Memory B cell (primary cell): ENCODE results near the gene SIRPB1.

ENCODE experiments used
- ATAC-seq: fragments of 150-1000 bp; cut with Tn5 transposase; 2 replicates; pipeline ENCODE4 v1.10.0; 2021; ENCODE audit warnings: low read depth, mild to moderate bottlenecking, moderate library complexity
- DNase-seq, 2 donors: peaks; one replicate each; pipeline ENCODE4 v3.0.0; 2022; ENCODE audit warnings: low spot score in 2 of 2
- H3K27ac Mint-ChIP-seq: one replicate; pipeline ENCODE4 v1.8.0; 2022; ENCODE audit warnings: mild to moderate bottlenecking, moderate library complexity, mixed read lengths
- H3K27me3 Mint-ChIP-seq: one replicate; pipeline ENCODE4 v1.8.0; 2022; ENCODE audit warnings: mixed read lengths
- H3K36me3 Mint-ChIP-seq: one replicate; pipeline ENCODE4 v1.8.0; 2022; ENCODE audit warnings: mild to moderate bottlenecking, mixed read lengths
- H3K4me1 Mint-ChIP-seq: one replicate; pipeline ENCODE4 v1.8.0; 2022; ENCODE audit warnings: mixed read lengths
- H3K4me3 Mint-ChIP-seq: one replicate; pipeline ENCODE4 v1.8.0; 2022; ENCODE audit warnings: mild to moderate bottlenecking, moderate library complexity, mixed read lengths
- H3K9me3 Mint-ChIP-seq: one replicate; pipeline ENCODE4 v1.8.0; 2022; ENCODE audit warnings: mixed read lengths

The SIRPB1 gene

DNA sequence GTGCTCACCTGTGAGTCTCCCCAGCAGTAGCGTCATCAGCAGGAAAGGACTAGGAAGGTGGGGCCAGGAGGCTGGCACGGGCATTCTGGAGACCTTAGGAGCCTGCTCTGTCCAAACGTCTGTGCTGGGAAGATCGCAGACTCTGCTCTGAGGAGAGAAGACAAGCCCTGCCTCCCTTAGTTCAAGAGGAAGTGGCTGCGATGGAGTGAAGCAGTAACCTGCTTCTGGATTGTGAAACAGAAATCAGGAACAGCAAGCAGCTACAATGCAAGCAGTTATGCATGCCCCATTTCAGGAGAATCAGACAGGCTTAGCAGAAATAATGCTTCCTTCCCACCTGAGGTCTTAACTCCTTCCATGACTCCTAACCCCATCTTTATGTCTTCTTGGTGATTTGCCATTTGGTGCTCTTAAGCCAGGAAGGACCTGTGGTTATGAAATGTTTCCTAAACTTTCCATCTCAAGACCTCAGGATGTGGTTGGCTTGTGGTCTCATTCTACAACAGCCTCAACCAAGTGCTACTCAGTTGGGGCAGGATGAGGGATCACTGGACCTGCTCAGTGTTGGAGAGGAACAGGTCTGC lies at the start of gene SIRPB1:
SIRPB1 (minus strand) TSS at position 149 of the 584 bp plus-strand sequence; CDS start at position 84, 65 bp downstream.
- Mint-ChIP-seq H3K4me1 (peaks cover 62% of the 10 kb centered on the region), H3K9me3 (peaks cover 2% of the 10 kb centered on the region), H3K27me3 (no peaks in the 10 kb centered on the region), H3K27ac (peak within 1 kb of the TSS; percentile 76), H3K36me3 (peaks cover 1% of the 10 kb centered on the region), H3K4me3 (peak within 1 kb of the TSS; percentile 53)
- no peak for DNase-seq
- ATAC-seq, result peak; percentile 56

- peaks cover 14% of the 10 kb centered on the region for H3K4me1 Mint-ChIP-seq
- DNase-seq, result no peak
Measured at GRCh38 chr20:1669304-1669703, 49.5 kb upstream of the SIRPB1 start.

GRCh38 chr20:1667502-1668085 lies 47.8 kb upstream of the SIRPB1 start:
- DNase-seq (no peak), ATAC-seq (no peak)
- Mint-ChIP-seq H3K27me3 (peaks cover 2% of the 10 kb centered on the region), H3K27ac (peak overlapping the region; percentile 28), H3K4me3 (no peak overlapping the region), H3K36me3 (no peaks in the 10 kb centered on the region), H3K9me3 (no peaks in the 10 kb centered on the region), H3K4me1 (peaks cover 25% of the 10 kb centered on the region)

More at GRCh38 chr20:1669304-1669703, 49.5 kb upstream of the SIRPB1 start:
- H3K9me3 Mint-ChIP-seq, result no peaks in the 10 kb centered on the region
- ATAC-seq, result no peak
- H3K36me3 Mint-ChIP-seq, result no peaks in the 10 kb centered on the region
- H3K4me3 Mint-ChIP-seq, result no peak overlapping the region
- H3K27me3 Mint-ChIP-seq, result peaks cover 2% of the 10 kb centered on the region
- no peak overlapping the region for H3K27ac Mint-ChIP-seq

GRCh38 chr20:1666802-1667201 lies 47.0 kb upstream of the SIRPB1 start:
- Mint-ChIP-seq H3K36me3 (no peaks in the 10 kb centered on the region), H3K4me3 (no peak overlapping the region), H3K9me3 (no peaks in the 10 kb centered on the region), H3K27me3 (peaks cover 2% of the 10 kb centered on the region), H3K4me1 (peaks cover 26% of the 10 kb centered on the region), H3K27ac (peak overlapping the region; percentile 28)
- no peak for DNase-seq
- ATAC-seq, result no peak

DNA sequence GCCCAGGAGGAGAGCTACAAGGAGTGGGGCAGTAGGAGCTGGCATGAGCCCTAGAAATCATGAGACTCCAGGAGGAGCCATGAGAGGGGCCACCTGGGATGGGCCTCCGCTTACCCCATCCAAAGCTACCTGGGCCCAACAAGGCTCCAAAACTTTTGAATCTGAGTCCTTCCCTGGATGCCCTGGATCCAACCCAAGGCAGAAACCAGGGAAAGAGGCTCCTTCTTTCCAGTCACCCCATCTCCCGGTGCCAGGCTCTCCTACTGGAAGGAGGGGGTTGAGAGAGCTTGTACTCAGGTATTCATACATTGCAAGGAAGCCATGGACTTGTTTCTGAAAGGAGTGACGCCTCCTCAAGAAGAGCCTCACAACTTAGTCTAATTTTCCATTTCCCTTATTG lies 45.5 kb upstream of the SIRPB1 start:
- H3K36me3 Mint-ChIP-seq, result no peaks in the 10 kb centered on the region
- DNase-seq (no peak), ATAC-seq (no peak)
- peaks cover 34% of the 10 kb centered on the region for H3K4me1 Mint-ChIP-seq
- H3K4me3 Mint-ChIP-seq, result peak overlapping the region; percentile 41
- no peak overlapping the region for H3K27ac Mint-ChIP-seq
- H3K9me3 Mint-ChIP-seq, result no peaks in the 10 kb centered on the region
- no peaks in the 10 kb centered on the region for H3K27me3 Mint-ChIP-seq

- Mint-ChIP-seq H3K36me3 (no peaks in the 10 kb centered on the region), H3K4me1 (peaks cover 36% of the 10 kb centered on the region), H3K27ac (no peak overlapping the region), H3K9me3 (no peaks in the 10 kb centered on the region), H3K4me3 (peak overlapping the region; percentile 41), H3K27me3 (no peaks in the 10 kb centered on the region)
- ATAC-seq, result peak; percentile 50
- no peak for DNase-seq
Measured at GRCh38 chr20:1664911-1665310, 45.1 kb upstream of the SIRPB1 start.

GRCh38 chr20:1663917-1664316 lies 44.1 kb upstream of the SIRPB1 start:
- peaks cover 40% of the 10 kb centered on the region for H3K4me1 Mint-ChIP-seq
- no peaks in the 10 kb centered on the region for H3K9me3 Mint-ChIP-seq
- no peak for ATAC-seq
- H3K36me3 Mint-ChIP-seq, result no peaks in the 10 kb centered on the region
- no peak overlapping the region for H3K27ac Mint-ChIP-seq
- no peaks in the 10 kb centered on the region for H3K27me3 Mint-ChIP-seq
- H3K4me3 Mint-ChIP-seq, result no peak overlapping the region
- DNase-seq, result no peak

DNA sequence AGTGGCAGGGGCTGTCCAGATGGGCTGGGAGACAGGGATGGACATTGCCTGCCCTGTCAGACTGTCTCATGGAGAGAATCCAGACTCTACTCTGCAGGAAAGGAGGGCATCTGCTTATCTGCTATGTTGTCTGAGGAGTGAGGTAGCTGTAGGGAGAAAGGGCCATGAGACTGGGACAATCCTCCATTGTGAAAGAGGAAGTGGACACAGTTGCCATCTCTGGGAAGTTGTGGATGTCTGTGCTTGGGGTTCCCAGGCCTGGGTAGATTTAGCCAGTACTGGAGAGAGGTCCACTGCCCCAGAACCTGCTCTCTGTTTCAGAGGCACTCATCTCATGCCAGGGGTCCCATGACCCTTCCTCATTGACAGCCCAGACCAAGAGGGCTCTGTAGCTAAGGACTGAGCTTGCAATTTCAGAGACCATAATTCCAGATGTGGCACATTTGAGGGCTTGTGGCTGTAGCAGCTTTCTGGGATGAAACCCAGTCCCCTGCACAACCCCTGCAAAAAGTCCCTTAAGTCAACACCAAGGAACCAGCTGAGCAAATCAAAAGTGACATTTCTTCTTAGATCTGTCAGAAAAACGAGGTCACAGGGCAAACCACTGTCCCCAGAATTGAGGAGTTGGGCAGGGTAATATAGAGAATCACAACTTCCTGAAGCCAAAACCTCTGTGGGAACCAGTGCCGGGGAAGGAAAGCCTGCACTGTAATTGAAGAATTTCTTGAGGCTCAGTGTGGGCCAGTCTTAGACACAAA lies 41.9 kb upstream of the SIRPB1 start:
- H3K4me3 Mint-ChIP-seq, result no peak overlapping the region
- DNase-seq, result no peak
- ATAC-seq, result no peak
- H3K4me1 Mint-ChIP-seq, result peaks cover 42% of the 10 kb centered on the region
- peaks cover 2% of the 10 kb centered on the region for H3K27me3 Mint-ChIP-seq
- H3K27ac Mint-ChIP-seq, result no peak overlapping the region
- no peaks in the 10 kb centered on the region for H3K9me3 Mint-ChIP-seq
- no peaks in the 10 kb centered on the region for H3K36me3 Mint-ChIP-seq

DNA sequence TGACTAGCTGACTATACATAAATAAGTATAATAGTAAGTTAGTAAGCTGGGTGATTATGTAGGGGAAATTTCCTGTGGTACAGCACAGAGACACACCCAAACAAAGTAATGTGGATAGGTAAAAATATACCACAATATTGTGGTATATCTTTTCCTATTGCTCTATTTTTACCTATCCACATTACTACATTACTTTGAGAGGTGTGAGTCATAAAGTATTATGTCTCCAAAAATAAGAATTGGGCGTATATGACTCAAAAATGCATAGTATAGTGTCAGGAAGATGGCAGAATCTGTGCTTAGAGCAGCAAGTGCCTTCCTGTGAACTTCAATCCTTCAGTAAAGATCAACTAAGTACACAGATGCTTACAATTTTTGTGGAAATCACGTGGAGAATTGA lies 40.4 kb upstream of the SIRPB1 start:
- H3K27me3 Mint-ChIP-seq, result peaks cover 2% of the 10 kb centered on the region
- ATAC-seq, result no peak
- H3K36me3 Mint-ChIP-seq, result no peaks in the 10 kb centered on the region
- no peak overlapping the region for H3K27ac Mint-ChIP-seq
- DNase-seq, result no peak
- no peaks in the 10 kb centered on the region for H3K9me3 Mint-ChIP-seq
- H3K4me1 Mint-ChIP-seq, result peaks cover 40% of the 10 kb centered on the region
- H3K4me3 Mint-ChIP-seq, result no peak overlapping the region

- H3K36me3 Mint-ChIP-seq, result no peaks in the 10 kb centered on the region
- DNase-seq (no peak), ATAC-seq (no peak)
- no peak within 1 kb of the TSS for H3K4me3 Mint-ChIP-seq
- H3K27me3 Mint-ChIP-seq, result peaks cover 2% of the 10 kb centered on the region
- H3K4me1 Mint-ChIP-seq, result peaks cover 29% of the 10 kb centered on the region
- H3K9me3 Mint-ChIP-seq, result no peaks in the 10 kb centered on the region
- no peak within 1 kb of the TSS for H3K27ac Mint-ChIP-seq
Measured at GRCh38 chr20:1657556-1658334, 37.9 kb upstream of the SIRPB1 start, which contains the start of gene SIRPG. SIRPG (minus strand) TSS chr20:1657779; CDS start chr20:1657714, 65 bp downstream.

- ATAC-seq (no peak), DNase-seq (no peak)
- Mint-ChIP-seq H3K4me3 (no peak overlapping the region), H3K4me1 (peaks cover 26% of the 10 kb centered on the region), H3K9me3 (no peaks in the 10 kb centered on the region), H3K36me3 (no peaks in the 10 kb centered on the region), H3K27ac (no peak overlapping the region), H3K27me3 (peaks cover 2% of the 10 kb centered on the region)
Measured at GRCh38 chr20:1656844-1657243, 37.0 kb upstream of the SIRPB1 start.

GRCh38 chr20:1654996-1655395 lies 35.2 kb upstream of the SIRPB1 start:
- H3K4me1 Mint-ChIP-seq, result peaks cover 22% of the 10 kb centered on the region
- no peak overlapping the region for H3K4me3 Mint-ChIP-seq
- no peaks in the 10 kb centered on the region for H3K9me3 Mint-ChIP-seq
- H3K36me3 Mint-ChIP-seq, result no peaks in the 10 kb centered on the region
- H3K27me3 Mint-ChIP-seq, result peaks cover 4% of the 10 kb centered on the region
- H3K27ac Mint-ChIP-seq, result no peak overlapping the region
- ATAC-seq (no peak), DNase-seq (no peak)

DNA sequence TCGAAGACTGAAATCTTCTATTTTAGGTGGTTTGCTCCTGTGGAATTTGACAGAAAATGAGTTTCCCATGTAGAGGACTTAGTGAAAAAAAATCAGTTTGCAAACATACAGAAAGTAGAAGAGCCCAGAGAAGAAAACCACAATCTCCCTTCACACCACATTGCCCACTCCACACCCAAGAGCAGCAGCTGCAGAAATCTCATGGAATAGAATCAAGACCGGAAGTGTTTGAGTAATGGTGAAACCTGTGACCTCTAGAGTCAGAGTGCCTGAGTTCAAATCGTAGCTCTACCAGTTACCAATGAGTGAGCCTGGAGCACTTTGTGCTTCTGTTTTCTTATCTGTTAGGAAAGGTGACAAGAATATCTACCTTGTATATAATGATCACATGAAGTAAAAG lies 33.2 kb upstream of the SIRPB1 start:
- H3K36me3 Mint-ChIP-seq, result no peaks in the 10 kb centered on the region
- peaks cover 2% of the 10 kb centered on the region for H3K27me3 Mint-ChIP-seq
- H3K27ac Mint-ChIP-seq, result no peak overlapping the region
- no peaks in the 10 kb centered on the region for H3K9me3 Mint-ChIP-seq
- no peak overlapping the region for H3K4me3 Mint-ChIP-seq
- no peak for ATAC-seq
- peaks cover 15% of the 10 kb centered on the region for H3K4me1 Mint-ChIP-seq
- no peak for DNase-seq

- Mint-ChIP-seq H3K27me3 (peaks cover 2% of the 10 kb centered on the region), H3K9me3 (no peaks in the 10 kb centered on the region), H3K4me1 (peaks cover 11% of the 10 kb centered on the region), H3K36me3 (no peaks in the 10 kb centered on the region), H3K4me3 (no peak overlapping the region), H3K27ac (no peak overlapping the region)
- ATAC-seq, result no peak
- no peak for DNase-seq
Measured at GRCh38 chr20:1652104-1652503, 32.3 kb upstream of the SIRPB1 start.
